Neural progenitor cell (in vitro differentiated cells): ENCODE results near the gene FITM1.

Experiments
- EZH2 ChIP-seq: fragments of 200-600 bp; sonication (generic); IDR thresholded peaks from 2 replicates; pipeline ENCODE4 v1.6.1; 2017; ENCODE audit warnings: antibody characterized with exemption, mild to moderate bottlenecking, moderate library complexity
- EZH2phosphoT487 ChIP-seq: fragments of 200-600 bp; sonication (generic); IDR thresholded peaks from 2 replicates; pipeline ENCODE4 v1.6.1; 2017; ENCODE audit warnings: antibody characterized with exemption
- TF ChIP-seq, protein P1 (sequence below): fragments of 200-600 bp; sonication (generic); IDR thresholded peaks from 2 replicates; pipeline ENCODE4 v1.5.1; 2017; ENCODE audit warnings: antibody characterized with exemption, mild to moderate bottlenecking

DNA sequence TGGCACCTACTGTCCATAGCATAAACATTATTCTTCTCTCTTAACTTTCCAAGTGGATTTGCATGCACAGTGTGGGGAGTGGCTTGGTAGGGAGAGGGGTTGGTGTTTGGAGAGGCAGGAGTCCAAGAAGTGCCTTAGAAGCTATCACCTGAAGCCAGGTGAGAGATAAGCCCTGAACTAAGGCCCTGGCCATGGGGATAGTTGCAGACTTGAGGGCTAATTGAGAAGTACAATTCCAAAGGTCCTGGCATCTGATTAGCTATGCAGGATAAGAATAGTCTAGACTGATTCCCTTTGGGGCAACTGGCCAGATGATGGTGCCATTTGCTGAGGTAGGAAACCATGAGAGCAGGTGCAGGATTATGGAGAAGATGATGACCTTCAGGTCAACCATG lies 38.4 kb upstream of the FITM1 start:
- TF ChIP-seq, protein P1, sequence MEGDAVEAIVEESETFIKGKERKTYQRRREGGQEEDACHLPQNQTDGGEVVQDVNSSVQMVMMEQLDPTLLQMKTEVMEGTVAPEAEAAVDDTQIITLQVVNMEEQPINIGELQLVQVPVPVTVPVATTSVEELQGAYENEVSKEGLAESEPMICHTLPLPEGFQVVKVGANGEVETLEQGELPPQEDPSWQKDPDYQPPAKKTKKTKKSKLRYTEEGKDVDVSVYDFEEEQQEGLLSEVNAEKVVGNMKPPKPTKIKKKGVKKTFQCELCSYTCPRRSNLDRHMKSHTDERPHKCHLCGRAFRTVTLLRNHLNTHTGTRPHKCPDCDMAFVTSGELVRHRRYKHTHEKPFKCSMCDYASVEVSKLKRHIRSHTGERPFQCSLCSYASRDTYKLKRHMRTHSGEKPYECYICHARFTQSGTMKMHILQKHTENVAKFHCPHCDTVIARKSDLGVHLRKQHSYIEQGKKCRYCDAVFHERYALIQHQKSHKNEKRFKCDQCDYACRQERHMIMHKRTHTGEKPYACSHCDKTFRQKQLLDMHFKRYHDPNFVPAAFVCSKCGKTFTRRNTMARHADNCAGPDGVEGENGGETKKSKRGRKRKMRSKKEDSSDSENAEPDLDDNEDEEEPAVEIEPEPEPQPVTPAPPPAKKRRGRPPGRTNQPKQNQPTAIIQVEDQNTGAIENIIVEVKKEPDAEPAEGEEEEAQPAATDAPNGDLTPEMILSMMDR, result no peak
- TF ChIP-seq EZH2 (no peak), EZH2phosphoT487 (no peak)
